Large intestine (tissue), 3 donors: Measurements from ENCODE around the gene DEFB125. TPM values are rescaled to one million over a fixed set of nuclear protein-coding genes. Genes with fewer than 3 reads are reported as not detected.

ENCODE experiments used
- DNase-seq, 2 donors: peaks; one replicate each; pipeline versions ENCODE4 v3.0.0 to v3.0.0-alpha.2; 2013
- H3K27ac ChIP-seq: one replicate; pipeline ENCODE4 v1.5.1; 2013; ENCODE audit warnings: low read length
- H3K27me3 ChIP-seq: 2 replicates; pipeline ENCODE4 v1.6.1; 2013; ENCODE audit warnings: low read length; ENCODE audit not compliant: control insufficient read depth, insufficient read depth
- H3K36me3 ChIP-seq: 2 replicates; pipeline ENCODE4 v1.6.1; 2013; ENCODE audit warnings: low read length; ENCODE audit not compliant: control insufficient read depth, insufficient read depth
- H3K4me1 ChIP-seq: one replicate; pipeline ENCODE4 v1.6.1; 2013; ENCODE audit warnings: low read length; ENCODE audit not compliant: control insufficient read depth, insufficient read depth
- H3K4me3 ChIP-seq: one replicate; pipeline ENCODE4 v1.5.1; 2013; ENCODE audit warnings: low read length
- H3K9me3 ChIP-seq: one replicate; pipeline ENCODE4 v1.6.1; 2013; ENCODE audit warnings: mild to moderate bottlenecking, low read depth, low read length, moderate library complexity; ENCODE audit not compliant: control insufficient read depth
- WGBS: methylation state at CpG from one replicate; pipeline ENCODE4 v1.1.5; 2013; ENCODE audit warnings: low lambda C conversion rate; ENCODE audit not compliant: insufficient coverage; 5-methylcytosine and 5-hydroxymethylcytosine counted together
- polyA plus RNA-seq: library from polyadenylated mRNA; unstranded; fragments of 120-200 nt; gene quantifications from one replicate; pipeline ENCODE4 v1.2.1, GENCODE V29; 2013

Gene DEFB125
- polyA plus RNA-seq, 1 donor, result not detected

DNA sequence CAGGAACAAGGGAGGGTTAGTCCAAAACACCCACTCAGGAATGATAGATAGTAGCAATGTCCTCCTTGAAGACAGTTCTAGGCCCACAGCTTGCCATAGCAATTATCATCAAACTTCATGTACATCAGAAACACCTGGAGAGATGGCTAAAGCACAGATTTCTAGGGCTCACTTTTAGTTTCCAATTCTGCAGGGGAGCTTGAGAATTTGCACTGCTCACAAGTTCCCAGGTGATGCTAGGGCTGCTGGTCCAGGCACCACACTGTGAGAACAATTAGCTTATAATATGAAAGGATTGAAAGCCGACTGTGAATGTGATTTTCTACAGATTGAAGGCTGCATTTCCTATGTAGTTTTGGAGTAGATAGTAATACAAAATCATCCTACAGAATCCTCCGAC lies 58.4 kb downstream of the DEFB125 start:
- Histone ChIP-seq H3K4me3 (no peak overlapping the region), H3K27ac (no peak overlapping the region), H3K4me1 (no peaks in the 10 kb centered on the region), H3K36me3 (no peaks in the 10 kb centered on the region), H3K27me3 (peaks cover 7% of the 10 kb centered on the region), H3K9me3 (no peaks in the 10 kb centered on the region)
- no peak for DNase-seq
- no CpG with 5 or more reads among the region's 2 CpGs for WGBS

Other genes with a start within 250 kb of the DEFB125 start
- gene DEFB126, start 54.9 kb downstream of the DEFB125 start, polyA plus RNA-seq, result not detected
- not detected for gene DEFB127, start 69.8 kb downstream of the DEFB125 start, polyA plus RNA-seq
- gene DEFB128, start 102.0 kb downstream of the DEFB125 start, polyA plus RNA-seq, result not detected
- gene DEFB129, start 139.6 kb downstream of the DEFB125 start, polyA plus RNA-seq, result not detected
- not detected for gene DEFB132, start 170.1 kb downstream of the DEFB125 start, polyA plus RNA-seq
- 12.0 TPM for gene C20orf96, start 203.1 kb downstream of the DEFB125 start, polyA plus RNA-seq
- 28.1 TPM for gene ZCCHC3, start 209.9 kb downstream of the DEFB125 start, polyA plus RNA-seq
- 12.7 TPM for gene SOX12, start 237.9 kb downstream of the DEFB125 start, polyA plus RNA-seq